CD14-positive monocyte (primary cell): ENCODE measurements around the gene TNNT3. TPM values are rescaled to one million over a fixed set of nuclear protein-coding genes. Genes with fewer than 3 reads are reported as not detected.

Experiments
- DNase-seq, 3 donors: peaks; one replicate each; pipeline ENCODE4 v3.0.0-alpha.2; 2011 to 2022
- H2AFZ ChIP-seq: 2 replicates; pipeline ENCODE4 v1.6.0; 2012; ENCODE audit warnings: mild to moderate bottlenecking, low read depth, low read length, inconsistent platforms; ENCODE audit not compliant: insufficient read depth, poor library complexity, severe bottlenecking
- H3K27ac ChIP-seq, 2 donors: 1 replicate in 1 of 2; 2 replicates in 1 of 2; pipeline ENCODE4 v1.5.1; 2012 to 2013; ENCODE audit warnings: low read length in 2 of 2, control low read depth in 1 of 2, inconsistent platforms in 1 of 2, low read depth in 1 of 2, mild to moderate bottlenecking in 1 of 2
- H3K27me3 ChIP-seq, 2 donors: one replicate each; pipeline versions ENCODE4 v1.6.0 to v1.6.1; 2011 to 2013; ENCODE audit warnings: low read length in 2 of 2; ENCODE audit not compliant: control insufficient read depth in 2 of 2, insufficient read depth in 2 of 2
- H3K36me3 ChIP-seq, 2 donors: replicated peaks in 1 of 2; 1 replicate in 1 of 2; 2 replicates in 1 of 2; pipeline versions ENCODE4 v1.5.1 to v1.6.1; 2012 to 2013; ENCODE audit warnings: low read length in 2 of 2, control low read depth in 1 of 2, inconsistent platforms in 1 of 2, mild to moderate bottlenecking in 1 of 2; ENCODE audit not compliant: insufficient read depth in 2 of 2, control insufficient read depth in 1 of 2
- H3K4me1 ChIP-seq, 2 donors: 1 replicate in 1 of 2; 2 replicates in 1 of 2; pipeline versions ENCODE4 v1.5.1 to v1.6.1; 2012 to 2013; ENCODE audit warnings: low read length in 2 of 2, control low read depth in 1 of 2, inconsistent platforms in 1 of 2, mild to moderate bottlenecking in 1 of 2, moderate library complexity in 1 of 2; ENCODE audit not compliant: insufficient read depth in 2 of 2, control insufficient read depth in 1 of 2
- H3K4me2 ChIP-seq: replicated peaks from 2 replicates; pipeline ENCODE3; 2012; ENCODE audit warnings: low read length, moderate library complexity, mild to moderate bottlenecking; ENCODE audit not compliant: poor library complexity, severe bottlenecking; ENCODE audit errors: extremely low read depth
- H3K4me3 ChIP-seq, 3 experiments: fragments of 200-600 bp in 1 of 3; sonication (generic) in 1 of 3; replicated peaks in 1 of 3; 1 replicate in 2 of 3; 2 replicates in 1 of 3; pipeline ENCODE4 v1.5.1; 2011 to 2013; ENCODE audit warnings: low read length in 3 of 3, mild to moderate bottlenecking in 3 of 3, control low read depth in 2 of 3, low read depth in 2 of 3, inconsistent platforms in 1 of 3, moderate library complexity in 1 of 3
- H3K79me2 ChIP-seq: 2 replicates; pipeline ENCODE4 v1.6.0; 2012; ENCODE audit warnings: mild to moderate bottlenecking, control low read depth, inconsistent platforms, low read length, moderate library complexity; ENCODE audit not compliant: insufficient read depth
- H3K9ac ChIP-seq: 2 replicates; pipeline ENCODE4 v1.6.0; 2017; ENCODE audit warnings: low read length, mild to moderate bottlenecking; ENCODE audit not compliant: insufficient read depth, poor library complexity, severe bottlenecking
- H3K9me3 ChIP-seq, 2 donors: replicated peaks in 1 of 2; 1 replicate in 1 of 2; 2 replicates in 1 of 2; pipeline versions ENCODE4 v1.5.1 to v1.6.1; 2012 to 2013; ENCODE audit warnings: low read length in 2 of 2, control low read depth in 1 of 2; ENCODE audit not compliant: control insufficient read depth in 1 of 2, insufficient read depth in 1 of 2
- H4K20me1 ChIP-seq: 2 replicates; pipeline ENCODE4 v1.6.0; 2012; ENCODE audit warnings: mild to moderate bottlenecking, low read length, control low read depth, moderate library complexity; ENCODE audit not compliant: insufficient read depth
- H3K27ac Mint-ChIP-seq, 7 donors: one replicate each; pipeline ENCODE4 v1.8.0; 2020; ENCODE audit warnings: mild to moderate bottlenecking in 7 of 7, mixed read lengths in 7 of 7, moderate library complexity in 6 of 7, inconsistent platforms in 2 of 7
- H3K27me3 Mint-ChIP-seq, 3 donors: one replicate each; pipeline ENCODE4 v1.8.0; 2021 to 2022; ENCODE audit warnings: low read depth in 3 of 3, mild to moderate bottlenecking in 3 of 3, mixed read lengths in 3 of 3, moderate library complexity in 3 of 3, inconsistent platforms in 1 of 3
- H3K36me3 Mint-ChIP-seq, 2 donors: one replicate each; pipeline ENCODE4 v1.8.0; 2020; ENCODE audit warnings: mixed read lengths in 2 of 2, inconsistent platforms in 1 of 2, mild to moderate bottlenecking in 1 of 2
- H3K4me1 Mint-ChIP-seq: one replicate; pipeline ENCODE4 v1.8.0; 2020; ENCODE audit warnings: mild to moderate bottlenecking, mixed read lengths
- H3K4me3 Mint-ChIP-seq, 2 donors: one replicate each; pipeline ENCODE4 v1.8.0; 2020; ENCODE audit warnings: mild to moderate bottlenecking in 2 of 2, mixed read lengths in 2 of 2, moderate library complexity in 1 of 2
- H3K9me3 Mint-ChIP-seq, 7 donors: one replicate each; pipeline ENCODE4 v1.8.0; 2020 to 2022; ENCODE audit warnings: mixed read lengths in 7 of 7, mild to moderate bottlenecking in 6 of 7, moderate library complexity in 6 of 7, inconsistent platforms in 2 of 7
- CTCF ChIP-seq: fragments of 200-600 bp; IDR thresholded peaks from one replicate; pipeline ENCODE4 v1.8.0; 2022; ENCODE audit warnings: antibody characterized with exemption, mild to moderate bottlenecking
- WGBS: methylation state at CpG from one replicate; pipeline ENCODE4 v1.1.5; 2013; ENCODE audit warnings: missing lambda C conversion rate; ENCODE audit not compliant: insufficient coverage; 5-methylcytosine and 5-hydroxymethylcytosine counted together
- intact Hi-C, 2 donors: fragments of 100-400 bp; cut with micrococcal nuclease; formaldehyde crosslinking; loops; one replicate each; pipeline versions ENCODE4 v1.15.0 to v1.15.1; 2023
- polyA plus RNA-seq, 3 donors: library from polyadenylated mRNA; depleted of rRNA in 1 of 3; unstranded in 2 of 3; stranded (reverse) in 1 of 3; fragments of 300-500 nt in 2 of 3; fragments of >200 nt in 1 of 3; fragmentation: Illumina TruSeq in 2 of 3; gene quantifications; 1 replicate in 2 of 3; 2 replicates in 1 of 3; pipeline ENCODE4 v1.2.3, GENCODE V29; 2012 to 2021

The TNNT3 gene
- polyA plus RNA-seq, 3 donors, result 1.4 TPM; not detected in 2

- Histone ChIP-seq H3K4me2 (no peak overlapping the region), H3K4me1 (no peaks in the 10 kb centered on the region), H2AFZ (no peak overlapping the region), H3K9ac (no peak overlapping the region), H3K27ac (no peak overlapping the region), H3K4me3 (no peak overlapping the region), H4K20me1 (no peaks in the 10 kb centered on the region), H3K79me2 (no peaks in the 10 kb centered on the region), H3K36me3 (no peaks in the 10 kb centered on the region), H3K9me3 (no peaks in the 10 kb centered on the region), H3K27me3 (no peaks in the 10 kb centered on the region)
- no CpG with 5 or more reads among the region's 20 CpGs for WGBS
- DNase-seq, result no peak
- intact Hi-C loops, result no loop called here
- no peaks in the 10 kb centered on the region for H3K9me3 Mint-ChIP-seq
- no peak for TF ChIP-seq CTCF
- no peak overlapping the region for H3K27ac Mint-ChIP-seq
- no peaks in the 10 kb centered on the region for H3K4me1 Mint-ChIP-seq
- no peaks in the 10 kb centered on the region for H3K36me3 Mint-ChIP-seq
- no peak overlapping the region for H3K4me3 Mint-ChIP-seq
- no peaks in the 10 kb centered on the region for H3K27me3 Mint-ChIP-seq
Measured at GRCh38 chr11:1964955-1965354, 45.5 kb downstream of the TNNT3 start.

DNA sequence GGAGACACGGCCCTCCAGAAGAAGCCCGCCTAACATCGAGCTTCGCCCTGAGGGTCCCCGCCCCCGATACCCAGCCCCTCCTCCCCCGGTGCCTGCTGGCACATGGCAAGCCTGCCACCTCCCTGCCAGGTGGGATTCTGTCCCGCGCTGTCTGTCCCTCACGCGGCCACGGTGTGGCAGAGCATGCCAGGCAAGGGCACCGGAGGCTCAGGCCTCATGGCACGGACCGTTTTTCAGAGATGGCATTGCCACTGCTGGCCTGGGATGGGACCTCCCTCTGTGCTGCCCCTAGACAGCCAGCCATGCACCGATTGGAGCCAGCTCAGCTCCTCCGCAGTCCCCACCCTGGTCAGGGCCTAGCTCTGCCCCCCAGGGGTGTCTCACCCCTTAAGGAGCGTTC, 47.0 kb downstream of the TNNT3 start:
- no peak overlapping the region for H2AFZ ChIP-seq
- intact Hi-C loops, result no loop called here
- no peaks in the 10 kb centered on the region for H3K4me1 Mint-ChIP-seq
- H3K27ac Mint-ChIP-seq, result no peak overlapping the region
- H3K9ac ChIP-seq, result no peak overlapping the region
- no peaks in the 10 kb centered on the region for H3K27me3 ChIP-seq
- H3K79me2 ChIP-seq, result no peaks in the 10 kb centered on the region
- no peaks in the 10 kb centered on the region for H3K36me3 ChIP-seq
- H4K20me1 ChIP-seq, result no peaks in the 10 kb centered on the region
- no peak overlapping the region for H3K4me3 Mint-ChIP-seq
- peaks cover 0 to 2% (median 0%) of the 10 kb centered on the region in 3 donors for H3K27me3 Mint-ChIP-seq
- H3K4me3 ChIP-seq, result no peak overlapping the region
- H3K36me3 Mint-ChIP-seq, result no peaks in the 10 kb centered on the region
- no peaks in the 10 kb centered on the region for H3K9me3 Mint-ChIP-seq
- WGBS, result no CpG with 5 or more reads among the region's 18 CpGs
- no peak for TF ChIP-seq CTCF
- no peak overlapping the region for H3K4me2 ChIP-seq
- no peaks in the 10 kb centered on the region for H3K9me3 ChIP-seq
- no peak overlapping the region for H3K27ac ChIP-seq
- H3K4me1 ChIP-seq, result no peaks in the 10 kb centered on the region
- no peak for DNase-seq
